H1 (cell line): Measurements from ENCODE around the gene PLA2G2E. TPM values are rescaled to one million over a fixed set of nuclear protein-coding genes. Genes with fewer than 3 reads are reported as not detected.
A peak's percentile ranks its signal among the peaks of the same experiment; 100 is the strongest.

Experiments
- CTCF ChIA-PET: fragments of 300-600 bp; sonication (Branson Sonifier 250); formaldehyde crosslinking; loops from one replicate; lab custom pipeline; 2021; ENCODE audit not compliant: partially characterized antibody; lab: Charles Lee
- POLR2A ChIA-PET: fragments of 300-600 bp; sonication (Branson Sonifier 250); formaldehyde crosslinking; loops from one replicate; lab custom pipeline; 2021; ENCODE audit warnings: inconsistent platforms; ENCODE audit not compliant: partially characterized antibody; lab: Charles Lee
- DNase-seq, 2 experiments: peaks; one replicate each; pipeline versions ENCODE4 v3.0.0 to v3.0.0-alpha.2; 2010 to 2022; ENCODE audit warnings: low spot score in 2 of 2, low read depth in 1 of 2, mixed read lengths in 1 of 2
- FAIRE-seq: peaks from 2 replicates; lab custom pipeline; 2011; peaks lifted over from hg19 to GRCh38; lab: Jason Lieb, UNC
- H2AFZ ChIP-seq: 2 replicates; pipeline ENCODE4 v1.8.1; 2012; ENCODE audit warnings: low read length, inconsistent platforms
- H2AK5ac ChIP-seq: 2 replicates; pipeline ENCODE4 v1.6.1; 2013; ENCODE audit warnings: low read depth, low read length
- H2BK120ac ChIP-seq: replicated peaks from 2 replicates; pipeline ENCODE3; 2013; ENCODE audit warnings: low read depth, low read length, inconsistent platforms
- H2BK12ac ChIP-seq: 2 replicates; pipeline ENCODE4 v1.6.1; 2013; ENCODE audit warnings: low read depth, low read length
- H2BK15ac ChIP-seq: 2 replicates; pipeline ENCODE4 v1.6.1; 2013; ENCODE audit warnings: low read length
- H2BK20ac ChIP-seq: 2 replicates; pipeline ENCODE4 v1.6.1; 2013; ENCODE audit warnings: low read length
- H2BK5ac ChIP-seq: 2 replicates; pipeline ENCODE4 v1.6.1; 2013; ENCODE audit warnings: low read depth, low read length
- H3K14ac ChIP-seq: 2 replicates; pipeline ENCODE4 v1.6.1; 2013; ENCODE audit warnings: inconsistent platforms; ENCODE audit not compliant: insufficient read length
- H3K18ac ChIP-seq: 2 replicates; pipeline ENCODE4 v1.6.1; 2013; ENCODE audit warnings: low read length; ENCODE audit errors: extremely low read depth
- H3K23ac ChIP-seq: 2 replicates; pipeline ENCODE4 v1.6.1; 2013; ENCODE audit warnings: inconsistent platforms; ENCODE audit not compliant: insufficient read length
- H3K23me2 ChIP-seq: 2 replicates; pipeline ENCODE4 v1.6.1; 2013; ENCODE audit warnings: low read depth, low read length
- H3K27ac ChIP-seq: 2 replicates; pipeline ENCODE4 v1.6.1; 2011; ENCODE audit warnings: low read depth, low read length, inconsistent platforms
- H3K27me3 ChIP-seq, 4 experiments: replicated peaks in 1 of 4; 1 replicate in 1 of 4; 2 replicates in 3 of 4; pipeline versions ENCODE4 v1.6.1 to v1.8.1; 2011 to 2013; ENCODE audit warnings: low read length in 3 of 4, mild to moderate bottlenecking in 3 of 4, inconsistent platforms in 2 of 4, mixed read lengths in 2 of 4, moderate library complexity in 1 of 4; ENCODE audit not compliant: control insufficient read depth in 3 of 4, insufficient read depth in 3 of 4; ENCODE audit errors: extremely low read depth in 1 of 4
- H3K36me3 ChIP-seq, 4 experiments: 2 replicates each; pipeline versions ENCODE4 v1.6.1 to v1.8.1; 2011 to 2013; ENCODE audit warnings: mild to moderate bottlenecking in 4 of 4, low read length in 3 of 4, moderate library complexity in 2 of 4, control low read depth in 1 of 4, inconsistent platforms in 1 of 4; ENCODE audit not compliant: insufficient read depth in 4 of 4, control insufficient read depth in 2 of 4
- H3K4ac ChIP-seq: replicated peaks from 2 replicates; pipeline ENCODE3; 2013; ENCODE audit warnings: low read length, low read depth, mixed read lengths, inconsistent platforms; ENCODE audit not compliant: insufficient read length
- H3K4me1 ChIP-seq, 4 experiments: replicated peaks in 1 of 4; 1 replicate in 1 of 4; 2 replicates in 3 of 4; pipeline versions ENCODE4 v1.6.1 to v1.8.1; 2011 to 2013; ENCODE audit warnings: low read length in 3 of 4, inconsistent platforms in 2 of 4, mixed read lengths in 1 of 4; ENCODE audit not compliant: insufficient read depth in 4 of 4, control insufficient read depth in 3 of 4
- H3K4me2 ChIP-seq, 2 experiments: 2 replicates each; pipeline versions ENCODE4 v1.6.1 to v1.8.1; 2011 to 2013; ENCODE audit warnings: low read depth in 2 of 2, low read length in 2 of 2, control low read depth in 1 of 2, inconsistent platforms in 1 of 2, mild to moderate bottlenecking in 1 of 2; ENCODE audit not compliant: insufficient read depth in 1 of 2
- H3K4me3 ChIP-seq, 4 experiments: fragments of 200-600, 300-600 bp in 1 of 4; sonication (generic), shearing (Covaris generic), sonication (Bioruptor Twin) in 1 of 4; 2 replicates each; pipeline versions ENCODE4 v1.5.1 to v1.8.1; 2011 to 2016; ENCODE audit warnings: low read length in 4 of 4, low read depth in 3 of 4, control low read depth in 2 of 4, inconsistent platforms in 2 of 4, mild to moderate bottlenecking in 2 of 4, mixed read lengths in 1 of 4, moderate library complexity in 1 of 4; ENCODE audit not compliant: insufficient read depth in 2 of 4; ENCODE audit errors: extremely low read depth in 1 of 4
- H3K56ac ChIP-seq: replicated peaks from 2 replicates; pipeline ENCODE3; 2013; ENCODE audit warnings: low read depth, mild to moderate bottlenecking, mixed read lengths, low read length, inconsistent platforms; ENCODE audit not compliant: insufficient read length
- H3K79me1 ChIP-seq: 2 replicates; pipeline ENCODE4 v1.6.1; 2013; ENCODE audit warnings: low read depth, low read length, control low read depth
- H3K79me2 ChIP-seq, 2 experiments: 2 replicates each; pipeline versions ENCODE4 v1.6.1 to v1.8.1; 2012 to 2013; ENCODE audit warnings: low read length in 2 of 2, mild to moderate bottlenecking in 2 of 2, inconsistent platforms in 1 of 2; ENCODE audit not compliant: insufficient read depth in 2 of 2, control insufficient read depth in 1 of 2
- H3K9ac ChIP-seq, 4 experiments: replicated peaks in 1 of 4; 1 replicate in 1 of 4; 2 replicates in 3 of 4; pipeline versions ENCODE4 v1.6.1 to v1.8.1; 2011 to 2013; ENCODE audit warnings: low read depth in 3 of 4, low read length in 3 of 4, control low read depth in 2 of 4, mild to moderate bottlenecking in 2 of 4, moderate library complexity in 2 of 4, inconsistent platforms in 1 of 4; ENCODE audit errors: extremely low read depth in 1 of 4
- H3K9me3 ChIP-seq, 2 experiments: 2 replicates each; pipeline versions ENCODE4 v1.6.1 to v1.8.1; 2012 to 2013; ENCODE audit warnings: mild to moderate bottlenecking in 2 of 2, moderate library complexity in 2 of 2, control low read depth in 1 of 2, inconsistent platforms in 1 of 2, low read depth in 1 of 2, low read length in 1 of 2, mixed read lengths in 1 of 2; ENCODE audit not compliant: insufficient read depth in 2 of 2
- H4K20me1 ChIP-seq, 2 experiments: replicated peaks in 1 of 2; 2 replicates each; pipeline versions ENCODE3 to v1.8.1; 2011 to 2013; ENCODE audit warnings: inconsistent platforms in 2 of 2, low read length in 2 of 2, mild to moderate bottlenecking in 1 of 2; ENCODE audit not compliant: insufficient read depth in 2 of 2, control insufficient read depth in 1 of 2
- H4K5ac ChIP-seq: 2 replicates; pipeline ENCODE4 v1.6.1; 2013; ENCODE audit warnings: low read length, low read depth, mixed read lengths, inconsistent platforms; ENCODE audit not compliant: insufficient read length
- H4K8ac ChIP-seq: 2 replicates; pipeline ENCODE4 v1.8.0; 2013; ENCODE audit warnings: mild to moderate bottlenecking, moderate library complexity, low read length, inconsistent platforms; ENCODE audit not compliant: insufficient read depth; ENCODE audit errors: extremely low read depth
- H4K91ac ChIP-seq: replicated peaks from 2 replicates; pipeline ENCODE3; 2013; ENCODE audit warnings: low read length, mixed read lengths, inconsistent platforms; ENCODE audit not compliant: insufficient read length
- POLR2A ChIP-seq, 2 experiments: IDR thresholded peaks; 1 replicate in 1 of 2; 2 replicates in 1 of 2; pipeline ENCODE4 v1.6.1; 2011; ENCODE audit warnings: low read depth in 2 of 2, low read length in 2 of 2, mild to moderate bottlenecking in 2 of 2; ENCODE audit errors: control extremely low read depth in 1 of 2
- POLR2AphosphoS5 ChIP-seq: IDR thresholded peaks from 2 replicates; pipeline ENCODE4 v1.6.1; 2011; ENCODE audit warnings: low read depth, low read length
- SAP30 ChIP-seq: fragments of 300-600 bp; sonication (generic); IDR thresholded peaks from 2 replicates; pipeline ENCODE4 v1.7.1; 2012; ENCODE audit warnings: low read length, moderate library complexity, mild to moderate bottlenecking, inconsistent platforms; ENCODE audit not compliant: insufficient read depth, insufficient replicate concordance
- SIN3A ChIP-seq, 2 experiments: IDR thresholded peaks in 1 of 2; conservative IDR thresholded peaks in 1 of 2; 2 replicates each; pipeline ENCODE4 v1.6.1; 2011 to 2012; ENCODE audit warnings: low read length in 2 of 2, improper control_type of control experiment in 1 of 2, low read depth in 1 of 2, mild to moderate bottlenecking in 1 of 2
- WGBS, 2 experiments: shearing (Covaris generic) in 1 of 2; methylation state at CpG; one replicate each; pipeline versions ENCODE4 v1.1.6 to v1.1.7; 2013 to 2015; ENCODE audit warnings: low lambda C conversion rate in 2 of 2, mixed read lengths in 2 of 2, inconsistent platforms in 1 of 2, low coverage in 1 of 2, missing lambda C conversion rate in 1 of 2; ENCODE audit not compliant: insufficient replicate concordance in 2 of 2, insufficient coverage in 1 of 2, insufficient read length in 1 of 2; ENCODE audit errors: extremely low coverage in 1 of 2, missing lambda C conversion rate in 1 of 2; 5-methylcytosine and 5-hydroxymethylcytosine counted together
- polyA plus RNA-seq, 7 experiments: library from polyadenylated mRNA; depleted of rRNA in 3 of 7; stranded (reverse) in 5 of 7; unstranded in 2 of 7; fragments of >200 nt in 5 of 7; fragments of 200-250 nt in 2 of 7; gene quantifications; 1 replicate in 5 of 7; 2 replicates in 1 of 7; 4 replicates in 1 of 7; pipeline versions ENCODE4 v1.2.1 to v1.2.3, GENCODE V29; 2011 to 2013; ENCODE audit warnings: missing spikeins in 2 of 7, mixed read lengths in 2 of 7
- total RNA-seq: library from RNA; stranded (reverse); fragmentation: NEBNext Ultra II Directional; extraction: Animal tissue kit (Norgen Biotek cat#: 25700); gene quantifications from 2 replicates; pipeline ENCODE4 v1.2.1, GENCODE V29; 2021
- TF ChIP-seq, protein P1 (sequence below): IDR thresholded peaks from 2 replicates; pipeline ENCODE4 v1.6.1; 2011; ENCODE audit warnings: low read depth, mild to moderate bottlenecking, low read length; ENCODE audit not compliant: insufficient read depth
- TF ChIP-seq, protein P2 (sequence below), 3 experiments: IDR thresholded peaks; 1 replicate in 2 of 3; 2 replicates in 1 of 3; pipeline versions ENCODE4 v1.5.1 to v1.6.1; 2011; ENCODE audit warnings: low read length in 3 of 3, mild to moderate bottlenecking in 3 of 3, inconsistent platforms in 2 of 3, low read depth in 1 of 3, moderate library complexity in 1 of 3; ENCODE audit not compliant: insufficient read depth in 1 of 3; ENCODE audit errors: control extremely low read depth in 1 of 3

PLA2G2E gene
- total and polyA plus RNA-seq, 2 of the 8 experiments (the other 6 are each of a cell fraction or from before 2014, with no cell fraction given), result not detected

DNA sequence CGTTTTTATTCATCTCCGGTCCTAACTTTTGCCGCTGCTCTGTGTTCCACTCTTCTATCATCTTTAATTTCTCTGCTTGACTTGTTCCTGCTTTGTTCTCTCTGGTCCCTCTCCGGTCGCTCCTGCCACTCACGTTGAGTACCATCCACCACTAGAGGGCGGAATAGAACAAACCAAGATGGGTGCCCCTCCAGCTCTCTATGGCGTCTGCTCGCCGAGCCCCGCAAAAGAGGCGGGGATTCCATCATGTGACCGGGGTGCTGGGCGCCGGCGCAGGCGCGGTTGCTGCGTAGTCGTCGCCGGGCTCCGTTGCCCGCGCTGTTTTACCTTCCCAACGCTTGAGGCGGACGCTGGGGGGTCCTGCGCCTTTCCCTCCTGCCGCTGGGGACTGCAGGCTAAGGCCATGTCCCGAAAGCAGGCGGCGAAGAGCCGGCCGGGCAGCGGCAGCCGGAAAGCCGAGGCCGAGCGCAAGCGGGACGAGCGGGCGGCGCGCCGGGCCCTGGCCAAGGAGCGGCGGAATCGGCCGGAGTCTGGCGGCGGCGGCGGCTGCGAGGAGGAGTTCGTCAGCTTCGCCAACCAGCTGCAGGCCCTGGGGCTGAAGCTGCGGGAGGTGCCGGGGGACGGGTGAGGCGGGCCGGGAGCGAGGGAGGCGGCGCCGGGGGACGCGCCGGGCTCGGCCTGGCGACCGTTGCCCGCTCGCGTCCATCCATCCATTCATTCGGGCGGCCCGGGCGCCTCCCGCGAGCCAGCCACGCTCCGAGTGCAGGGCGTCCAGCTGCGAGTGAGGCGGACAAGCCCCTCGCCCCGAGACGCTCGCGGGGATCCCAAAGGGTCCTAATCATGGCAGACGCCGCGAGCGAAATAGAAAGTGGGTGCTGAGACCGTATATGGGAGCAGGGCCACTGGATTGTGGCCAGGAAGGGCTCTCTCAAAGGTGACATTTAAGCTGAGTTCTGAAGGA is 41.0 kb downstream of the PLA2G2E start, which contains the start of gene OTUD3:
TSS of gene OTUD3 (plus strand) at position 285 of the 961 bp plus-strand sequence. CDS start at position 404, 119 bp downstream.
- Histone ChIP-seq H2BK20ac (no peak within 1 kb of the TSS), H3K23me2 (no peaks in the 10 kb centered on the region; the same call in 1 of the 2 replicates), H2AFZ (peak within 1 kb of the TSS; percentile 95), H4K91ac (no peak within 1 kb of the TSS), H3K14ac (no peak within 1 kb of the TSS), H3K9ac (peak within 1 kb of the TSS; percentile 62 to 90 (median 85)), H3K56ac (no peak within 1 kb of the TSS), H2BK12ac (no peak within 1 kb of the TSS), H3K4me1 (peaks cover 0 to 3% (median 3%) of the 10 kb centered on the region in 4 experiments; a peak in 3 of 7 replicates), H2BK120ac (no peak within 1 kb of the TSS), H3K18ac (peak within 1 kb of the TSS; percentile 71), H4K5ac (peak within 1 kb of the TSS; percentile 51), H4K20me1 (peaks cover 3 to 6% of the 10 kb centered on the region in 2 experiments), H3K36me3 (peaks cover 0 to 3% (median 0%) of the 10 kb centered on the region in 4 experiments; a peak in 1 of 8 replicates), H2AK5ac (no peak within 1 kb of the TSS), H3K4me3 (peak within 1 kb of the TSS; percentile 65 to 85 (median 81)), H3K4ac (no peak within 1 kb of the TSS), H3K79me1 (peaks cover 5% of the 10 kb centered on the region; the same call in 1 of the 2 replicates), H3K27me3 (no peaks in the 10 kb centered on the region), H3K9me3 (0 out of 4 replicates have a peak, but pooled peaks cover 0 to 2% of the 10 kb centered on the region in 2 experiments), H3K27ac (peak within 1 kb of the TSS; percentile 77), H2BK5ac (no peak within 1 kb of the TSS), H3K23ac (no peak within 1 kb of the TSS), H4K8ac (0 out of 2 replicates have a peak within 1 kb of the TSS, but pooled peaks have one; percentile 54), H3K79me2 (peaks cover 16 to 44% of the 10 kb centered on the region in 2 experiments), H3K4me2 (peak within 1 kb of the TSS; percentile 86 to 93), H2BK15ac (no peak within 1 kb of the TSS)
- DNase-seq (peak; percentile 89 to 93), FAIRE-seq (no peak)
- CTCF ChIA-PET, result interaction anchor here (0.6 to 2.8 kb wide), 25 partner anchors 9 to 330 kb away, joined by 3 to 12 read pairs (median 4); no protein-coding TSS in a partner anchor
- POLR2A ChIA-PET, result interaction anchor here (0.7 to 1.4 kb wide), 7 partner anchors 12 to 612 kb away, joined by 3 to 6 read pairs (median 3); no protein-coding TSS in a partner anchor
- WGBS, 2 experiments, result 2% methylated on average over 71 of the region's 97 CpGs; no CpG with 5 or more reads in 1 of the 2 experiments
- TF ChIP-seq SAP30 (no peak), SIN3A (conservative IDR thresholded peaks at IDR 0.05 in 1 of 2, IDR thresholded peaks at IDR 0.05 in 1 of 2; ENCODE audit: low read depth in 1 of 2, low read length in 2 of 2) (peak in 1 of 2 experiments; percentile 11; a peak in 1 of 4 replicates), POLR2A (IDR thresholded peaks at IDR 0.05; ENCODE audit: control extremely low read depth in 1 of 2, low read depth in 2 of 2, low read length in 2 of 2) (peak; percentile 63 to 82), POLR2AphosphoS5 (peak; percentile 64; the same call in 1 of the 2 replicates)
- TF ChIP-seq, protein P1, sequence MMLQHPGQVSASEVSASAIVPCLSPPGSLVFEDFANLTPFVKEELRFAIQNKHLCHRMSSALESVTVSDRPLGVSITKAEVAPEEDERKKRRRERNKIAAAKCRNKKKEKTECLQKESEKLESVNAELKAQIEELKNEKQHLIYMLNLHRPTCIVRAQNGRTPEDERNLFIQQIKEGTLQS, result peak; percentile 91
- TF ChIP-seq, protein P2, sequence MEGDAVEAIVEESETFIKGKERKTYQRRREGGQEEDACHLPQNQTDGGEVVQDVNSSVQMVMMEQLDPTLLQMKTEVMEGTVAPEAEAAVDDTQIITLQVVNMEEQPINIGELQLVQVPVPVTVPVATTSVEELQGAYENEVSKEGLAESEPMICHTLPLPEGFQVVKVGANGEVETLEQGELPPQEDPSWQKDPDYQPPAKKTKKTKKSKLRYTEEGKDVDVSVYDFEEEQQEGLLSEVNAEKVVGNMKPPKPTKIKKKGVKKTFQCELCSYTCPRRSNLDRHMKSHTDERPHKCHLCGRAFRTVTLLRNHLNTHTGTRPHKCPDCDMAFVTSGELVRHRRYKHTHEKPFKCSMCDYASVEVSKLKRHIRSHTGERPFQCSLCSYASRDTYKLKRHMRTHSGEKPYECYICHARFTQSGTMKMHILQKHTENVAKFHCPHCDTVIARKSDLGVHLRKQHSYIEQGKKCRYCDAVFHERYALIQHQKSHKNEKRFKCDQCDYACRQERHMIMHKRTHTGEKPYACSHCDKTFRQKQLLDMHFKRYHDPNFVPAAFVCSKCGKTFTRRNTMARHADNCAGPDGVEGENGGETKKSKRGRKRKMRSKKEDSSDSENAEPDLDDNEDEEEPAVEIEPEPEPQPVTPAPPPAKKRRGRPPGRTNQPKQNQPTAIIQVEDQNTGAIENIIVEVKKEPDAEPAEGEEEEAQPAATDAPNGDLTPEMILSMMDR (IDR thresholded peaks at IDR 0.05; ENCODE audit: control extremely low read depth in 1 of 3, insufficient read depth in 1 of 3, low read depth in 1 of 3, low read length in 3 of 3), result peak; percentile 70 to 86 (median 72)
